IMR-90 (cell line): ENCODE data around the gene HPSE. TPM values are rescaled to one million over a fixed set of nuclear protein-coding genes. Genes with fewer than 3 reads are reported as not detected.

Experiments
- ATAC-seq: fragments of 200-7000 bp; cut with Tn5 transposase; 2 replicates; pipeline ENCODE4 v1.9.1; 2020; ENCODE audit warnings: low read depth, mild to moderate bottlenecking, moderate library complexity
- BruUV-seq: library from RNA; stranded (reverse); fragments of 400-500 nt; replicated peaks from 2 replicates; lab custom pipeline; 2021; lab: Mats Ljungman, UMichigan
- CTCF ChIA-PET: fragments of 300-600 bp; formaldehyde crosslinking; extraction: SDS; loops from one replicate; lab custom pipeline; 2021; ENCODE audit warnings: antibody characterized with exemption; lab: Yijun Ruan, JAX
- POLR2A ChIA-PET: fragments of 300-600 bp; sonication (Branson Sonifier 250); formaldehyde crosslinking; loops from one replicate; lab custom pipeline; 2022; ENCODE audit warnings: antibody characterized with exemption; ENCODE audit not compliant: unreplicated experiment; lab: Charles Lee
- DNase-seq: peaks from one replicate; pipeline ENCODE4 v3.0.0; 2013
- H2AFZ ChIP-seq: replicated peaks from 2 replicates; pipeline ENCODE3; 2013; ENCODE audit warnings: low read length, mild to moderate bottlenecking; ENCODE audit not compliant: poor library complexity
- H2AK5ac ChIP-seq: 2 replicates; pipeline ENCODE4 v1.6.1; 2013; ENCODE audit warnings: low read depth, low read length, inconsistent platforms
- H2AK9ac ChIP-seq: replicated peaks from 2 replicates; pipeline ENCODE3; 2013; ENCODE audit warnings: mild to moderate bottlenecking, low read depth, low read length, moderate library complexity; ENCODE audit not compliant: poor library complexity
- H2BK120ac ChIP-seq: 2 replicates; pipeline ENCODE4 v1.6.1; 2013; ENCODE audit warnings: low read depth, low read length, inconsistent platforms
- H2BK15ac ChIP-seq: 3 replicates; pipeline ENCODE4 v1.6.1; 2013; ENCODE audit warnings: low read depth, low read length, inconsistent platforms
- H2BK20ac ChIP-seq: 2 replicates; pipeline ENCODE4 v1.6.1; 2013; ENCODE audit warnings: low read depth, mild to moderate bottlenecking, inconsistent platforms, low read length, moderate library complexity
- H2BK5ac ChIP-seq: 2 replicates; pipeline ENCODE4 v1.6.1; 2013; ENCODE audit warnings: mild to moderate bottlenecking, low read depth, low read length, inconsistent platforms; ENCODE audit not compliant: poor library complexity, severe bottlenecking
- H3K14ac ChIP-seq: replicated peaks from 2 replicates; pipeline ENCODE4 v1.6.1; 2013; ENCODE audit warnings: low read depth, low read length, inconsistent platforms
- H3K18ac ChIP-seq: 2 replicates; pipeline ENCODE4 v1.6.1; 2013; ENCODE audit warnings: low read depth, low read length, control low read depth
- H3K23ac ChIP-seq: 2 replicates; pipeline ENCODE4 v1.6.1; 2013; ENCODE audit warnings: low read depth, low read length, inconsistent platforms
- H3K27ac ChIP-seq: 2 replicates; pipeline ENCODE4 v1.5.1; 2013; ENCODE audit warnings: mild to moderate bottlenecking, control low read depth, low read length; ENCODE audit not compliant: insufficient read depth
- H3K27me3 ChIP-seq: 2 replicates; pipeline ENCODE4 v1.6.1; 2013; ENCODE audit warnings: low read length; ENCODE audit not compliant: control insufficient read depth, insufficient read depth
- H3K36me3 ChIP-seq: 2 replicates; pipeline ENCODE4 v1.6.1; 2013; ENCODE audit warnings: low read length, mixed read lengths; ENCODE audit not compliant: control insufficient read depth, insufficient read depth
- H3K4ac ChIP-seq: 2 replicates; pipeline ENCODE4 v1.6.1; 2013; ENCODE audit warnings: low read depth, low read length, inconsistent platforms
- H3K4me1 ChIP-seq: 2 replicates; pipeline ENCODE4 v1.6.1; 2013; ENCODE audit warnings: low read length, mixed read lengths; ENCODE audit not compliant: control insufficient read depth, insufficient read depth
- H3K4me2 ChIP-seq: 2 replicates; pipeline ENCODE4 v1.6.1; 2013; ENCODE audit warnings: low read depth, mild to moderate bottlenecking, control low read depth, low read length, moderate library complexity
- H3K4me3 ChIP-seq: 2 replicates; pipeline ENCODE4 v1.5.1; 2013; ENCODE audit warnings: low read depth, mild to moderate bottlenecking, control low read depth, low read length, moderate library complexity; ENCODE audit not compliant: insufficient read depth
- H3K56ac ChIP-seq: 2 replicates; pipeline ENCODE4 v1.6.1; 2013; ENCODE audit warnings: low read length, inconsistent platforms; ENCODE audit not compliant: insufficient read depth; ENCODE audit errors: extremely low read depth
- H3K79me1 ChIP-seq, 2 experiments: 2 replicates each; pipeline ENCODE4 v1.6.1; 2013; ENCODE audit warnings: low read length in 2 of 2, inconsistent platforms in 1 of 2, low read depth in 1 of 2
- H3K9ac ChIP-seq: 2 replicates; pipeline ENCODE4 v1.6.1; 2013; ENCODE audit warnings: low read depth, low read length, control low read depth
- H3K9me1 ChIP-seq: 2 replicates; pipeline ENCODE4 v1.6.1; 2013; ENCODE audit warnings: low read length, inconsistent platforms; ENCODE audit not compliant: insufficient read depth
- H3K9me3 ChIP-seq: 2 replicates; pipeline ENCODE4 v1.6.1; 2013; ENCODE audit warnings: low read length; ENCODE audit not compliant: control insufficient read depth, insufficient read depth
- H4K20me1 ChIP-seq: 2 replicates; pipeline ENCODE4 v1.6.1; 2013; ENCODE audit warnings: low read length, inconsistent platforms; ENCODE audit not compliant: insufficient read depth
- H4K5ac ChIP-seq: 2 replicates; pipeline ENCODE4 v1.6.1; 2013; ENCODE audit warnings: mild to moderate bottlenecking, low read depth, low read length, control low read depth
- H4K8ac ChIP-seq, 2 experiments: 2 replicates each; pipeline ENCODE4 v1.6.1; 2013; ENCODE audit warnings: low read depth in 2 of 2, low read length in 2 of 2, control low read depth in 1 of 2, inconsistent platforms in 1 of 2
- H4K91ac ChIP-seq: 2 replicates; pipeline ENCODE4 v1.6.1; 2013; ENCODE audit warnings: low read depth, low read length, inconsistent platforms; ENCODE audit not compliant: insufficient read depth
- CTCF ChIP-seq: conservative IDR thresholded peaks from 2 replicates; pipeline ENCODE4 v1.5.1; 2012; ENCODE audit warnings: mild to moderate bottlenecking, low read depth, low read length, improper control_type of control experiment
- MAFK ChIP-seq: IDR thresholded peaks from 2 replicates; pipeline ENCODE4 v1.6.1; 2012; ENCODE audit warnings: low read depth, low read length, improper control_type of control experiment
- MAZ ChIP-seq: IDR thresholded peaks from 2 replicates; pipeline ENCODE4 v1.6.1; 2012; ENCODE audit warnings: low read depth, mild to moderate bottlenecking, low read length, improper control_type of control experiment, moderate library complexity, borderline replicate concordance
- NFE2L2 ChIP-seq: fragments of 150-350 bp; IDR thresholded peaks from 2 replicates; pipeline ENCODE4 v1.6.1; 2016; ENCODE audit warnings: low read depth, mild to moderate bottlenecking, low read length
- RCOR1 ChIP-seq: IDR thresholded peaks from 2 replicates; pipeline ENCODE4 v1.6.1; 2012; ENCODE audit warnings: mild to moderate bottlenecking, low read length, improper control_type of control experiment; ENCODE audit not compliant: insufficient replicate concordance
- WGBS, 2 experiments: methylation state at CpG; one replicate each; pipeline versions ENCODE4 v1.1.5 to v1.1.7; 2013; ENCODE audit warnings: missing lambda C conversion rate in 2 of 2; ENCODE audit not compliant: insufficient read length in 1 of 2; ENCODE audit errors: extremely low coverage in 2 of 2; 5-methylcytosine and 5-hydroxymethylcytosine counted together
- dilution Hi-C: fragments of 300-500 bp; cut with HindIII; formaldehyde crosslinking; loops from one replicate; pipeline ENCODE4 v1.14.3; 2018; ENCODE audit warnings: low sequenced_read_pairs; ENCODE audit not compliant: unreplicated experiment
- in situ Hi-C: fragments of 300-500 bp; cut with MboI; formaldehyde crosslinking; loops from 3 replicates; pipeline ENCODE4 v1.14.3; 2019; ENCODE audit warnings: low sequenced_read_pairs, inconsistent platforms, mixed read lengths
- intact Hi-C: fragments of 100-400 bp; cut with micrococcal nuclease; formaldehyde crosslinking; loops from 2 replicates; pipeline ENCODE4 v1.10.0; 2022
- polyA plus RNA-seq, 3 experiments: library from polyadenylated mRNA; depleted of rRNA; stranded (reverse); fragments of >200 nt; gene quantifications; 2 replicates each; pipeline ENCODE4 v1.2.3, GENCODE V29; 2012; ENCODE audit warnings: low replicate concordance in 1 of 3
- total RNA-seq: library from RNA; depleted of rRNA; stranded (reverse); fragments of >200 nt; gene quantifications from 2 replicates; pipeline ENCODE4 v1.2.3, GENCODE V29; 2012

The HPSE gene
- total and polyA plus RNA-seq, 2 of the 4 experiments (the other 2 are of a cell fraction) = under 0.01 to 0.09 TPM

GRCh38 chr4:83315341-83315870 is 19.2 kb downstream of the HPSE start:
- Histone ChIP-seq H3K79me1 (no peaks in the 10 kb centered on the region), H3K56ac (no peak overlapping the region), H4K8ac (no peak overlapping the region), H3K18ac (no peak overlapping the region), H3K27ac (no peak overlapping the region), H3K23ac (no peak overlapping the region), H3K9me3 (no peaks in the 10 kb centered on the region), H3K4me2 (no peak overlapping the region), H3K9me1 (no peaks in the 10 kb centered on the region), H4K91ac (no peak overlapping the region), H3K4me1 (no peaks in the 10 kb centered on the region), H2AK9ac (no peak overlapping the region), H2AK5ac (no peak overlapping the region), H2BK15ac (no peak overlapping the region), H3K14ac (no peak overlapping the region), H3K9ac (no peak overlapping the region), H4K5ac (no peak overlapping the region), H2BK20ac (no peak overlapping the region), H2AFZ (no peak overlapping the region), H4K20me1 (no peaks in the 10 kb centered on the region), H3K4ac (no peak overlapping the region), H3K4me3 (no peak overlapping the region), H3K36me3 (no peaks in the 10 kb centered on the region), H2BK5ac (no peak overlapping the region), H2BK120ac (no peak overlapping the region), H3K27me3 (peaks cover 2% of the 10 kb centered on the region; the same call in 1 of the 2 replicates)
- in situ Hi-C loops (no loop called here), intact Hi-C loops (no loop called here), dilution Hi-C loops (no loop called here)
- DNase-seq (no peak), ATAC-seq (no peak)
- ChIA-PET POLR2A (no interaction called here), CTCF (interaction anchor here (0.8 kb wide), 1 partner anchor 203 kb away, joined by 4 read pairs; no protein-coding TSS in a partner anchor)
- BruUV-seq = no TSS peak
- TF ChIP-seq CTCF (no peak), MAZ (no peak), MAFK (no peak), NFE2L2 (no peak), RCOR1 (no peak)
- no CpG with 5 or more reads among the region's 4 CpGs for WGBS, 2 experiments
